K562 (cell line): ENCODE data around the gene CDK4. TPM values are rescaled to one million over a fixed set of nuclear protein-coding genes. Genes with fewer than 3 reads are reported as not detected.

Experiments
- ATF1 ChIP-seq, 2 experiments: fragments of 450-650 bp in 1 of 2; IDR thresholded peaks; 2 replicates each; pipeline ENCODE4 v1.6.1; 2016; ENCODE audit warnings: missing compliant biosample characterization in 1 of 2, missing genetic modification characterization in 1 of 2
- CC2D1A ChIP-seq: fragments of 450-650 bp; IDR thresholded peaks from 2 replicates; pipeline ENCODE4 v1.6.1; 2017; ENCODE audit warnings: mild to moderate bottlenecking
- CXXC5 ChIP-seq: fragments of 250-450 bp; sonication (Bioruptor Pico); IDR thresholded peaks from 2 replicates; pipeline ENCODE4 v1.8.0; 2022; ENCODE audit warnings: inconsistent platforms, mild to moderate bottlenecking, moderate library complexity
- FOXK2 ChIP-seq, 2 experiments: fragments of 450-650 bp; IDR thresholded peaks in 1 of 2; conservative IDR thresholded peaks in 1 of 2; 2 replicates each; pipeline ENCODE4 v1.6.1; 2016; ENCODE audit warnings: low read depth in 2 of 2, mild to moderate bottlenecking in 1 of 2
- MTA3 ChIP-seq: fragments of 450-650 bp; formaldehyde crosslinking; IDR thresholded peaks from 2 replicates; pipeline ENCODE4 v1.6.1; 2017; ENCODE audit warnings: mild to moderate bottlenecking, borderline replicate concordance
- MXI1 ChIP-seq: IDR thresholded peaks from 2 replicates; pipeline ENCODE4 v1.6.1; 2011; ENCODE audit warnings: low read depth, mild to moderate bottlenecking, improper control_type of control experiment, low read length
- POLR2AphosphoS2 ChIP-seq: IDR thresholded peaks from 2 replicates; pipeline ENCODE4 v1.6.1; 2012; ENCODE audit warnings: low read length, improper control_type of control experiment
- TBL1XR1 ChIP-seq, 2 experiments: IDR thresholded peaks; 2 replicates each; pipeline ENCODE4 v1.6.1; 2012; ENCODE audit warnings: improper control_type of control experiment in 2 of 2, low read length in 2 of 2, mild to moderate bottlenecking in 1 of 2
- WHSC1 ChIP-seq: IDR thresholded peaks from one replicate; pipeline ENCODE4 v1.6.1; 2012; ENCODE audit warnings: low read length, control low read depth, inconsistent platforms
- ZNF583 ChIP-seq: fragments of 250-450 bp; sonication (Bioruptor Pico); IDR thresholded peaks from 2 replicates; pipeline ENCODE4 v1.4.0; 2020
- ZNF696 ChIP-seq: fragments of 250-450 bp; sonication (Bioruptor Pico); conservative IDR thresholded peaks from 2 replicates; pipeline ENCODE4 v1.4.0; 2020; ENCODE audit warnings: mild to moderate bottlenecking, moderate library complexity
- polyA plus RNA-seq, 8 experiments: library from polyadenylated mRNA; depleted of rRNA in 4 of 8; stranded (reverse) in 5 of 8; unstranded in 3 of 8; fragments of >200 nt; fragmentation: Nextera tagmentation in 2 of 8; fragmentation: Illumina TruSeq in 1 of 8; extraction: Ambion mirVana in 2 of 8; extraction: Trizol in 1 of 8; gene quantifications; 2 replicates each; pipeline versions ENCODE4 v1.2.1 to v1.2.3, GENCODE V29; 2011 to 2014; ENCODE audit warnings: inconsistent platforms in 1 of 8, missing spikeins in 1 of 8
- total RNA-seq, 7 experiments: library from RNA; depleted of rRNA in 6 of 7; stranded (reverse); fragments of >200 nt in 6 of 7; fragmentation: Illumina TruSeq in 2 of 7; extraction: Trizol in 2 of 7; gene quantifications; 2 replicates each; pipeline versions ENCODE4 v1.2.1 to v1.2.3, GENCODE V29; 2011 to 2021; ENCODE audit warnings: low replicate concordance in 1 of 7
- TF ChIP-seq, protein P1 (sequence below): fragments of 450-650 bp; conservative IDR thresholded peaks from 2 replicates; pipeline ENCODE4 v1.6.1; 2016; ENCODE audit warnings: missing genetic modification characterization, low read depth, mild to moderate bottlenecking, missing compliant biosample characterization, moderate library complexity
- TF ChIP-seq, protein P2 (sequence below): fragments of 450-650 bp; IDR thresholded peaks from 2 replicates; pipeline ENCODE4 v1.6.1; 2016; ENCODE audit warnings: antibody characterized with exemption
- TF ChIP-seq, protein P3 (sequence below): fragments of 250-450 bp; sonication (Bioruptor Pico); IDR thresholded peaks from 2 replicates; pipeline ENCODE4 v1.4.0; 2020
- TF ChIP-seq, protein P4 (sequence below): sonication (generic); formaldehyde crosslinking; IDR thresholded peaks from 2 replicates; pipeline ENCODE4 v1.8.0; 2023; ENCODE audit warnings: missing genetic modification reagents, mild to moderate bottlenecking, borderline replicate concordance

The CDK4 gene
- total and polyA plus RNA-seq, 9 of the 15 experiments (the other 6 are each of a cell fraction or from before 2014, with no cell fraction given): 37.8 to 436 (median 238) TPM

DNA sequence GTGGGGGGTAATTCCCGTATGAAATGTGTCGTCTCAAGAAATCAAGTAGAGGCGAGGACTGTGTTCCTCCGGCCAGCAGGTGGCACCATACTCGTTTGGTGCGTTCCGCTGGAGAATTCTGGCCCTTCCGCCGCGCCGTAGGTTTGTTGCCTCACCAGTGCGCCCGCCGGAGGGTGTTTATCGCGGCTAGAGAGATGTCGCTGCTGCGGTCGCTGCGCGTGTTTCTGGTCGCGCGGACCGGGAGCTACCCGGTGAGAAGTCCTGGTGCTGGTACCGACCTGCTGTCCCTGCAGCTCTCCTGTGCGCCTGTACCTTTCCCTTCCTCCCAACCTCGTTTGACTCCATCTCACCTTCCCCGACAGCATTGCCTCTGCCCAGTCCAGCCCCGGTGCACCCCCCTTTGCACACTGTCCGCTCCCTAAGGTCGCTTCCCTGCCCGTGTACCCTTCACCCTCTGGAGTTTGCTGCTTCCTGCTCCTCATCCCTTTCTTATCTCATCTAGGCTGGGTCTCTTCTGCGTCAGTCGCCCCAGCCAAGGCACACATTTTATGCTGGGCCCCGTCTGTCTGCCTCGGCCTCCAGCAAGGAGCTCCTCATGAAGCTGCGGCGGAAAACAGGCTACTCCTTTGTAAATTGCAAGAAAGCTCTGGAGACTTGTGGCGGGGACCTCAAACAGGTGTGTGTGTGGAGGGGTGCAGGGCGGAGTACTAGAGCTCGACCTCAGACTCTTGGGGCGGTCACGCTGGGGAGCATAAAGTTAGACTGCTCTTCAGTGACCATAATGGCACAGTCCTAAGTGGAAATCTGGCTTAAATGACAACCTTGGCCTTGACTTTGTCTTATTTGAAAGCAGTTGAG, 30.7 kb upstream of the CDK4 start, which contains the start of gene TSFM (continued):
- TF ChIP-seq ZNF583 (CRISPR knock-in tag) (no peak), CC2D1A (peak; percentile 93), ZNF696 (no peak), ATF1 (CRISPR knock-in tag; IDR thresholded peaks at IDR 0.05) (peak; percentile 59), ATF1 (tag; IDR thresholded peaks at IDR 0.05) (peak; percentile 95), WHSC1 (no peak), POLR2AphosphoS2 (peak; percentile 86), MTA3 (peak; percentile 99), CXXC5 (CRISPR knock-in tag) (peak; percentile 89), MXI1 (no peak), TBL1XR1 (IDR thresholded peaks at IDR 0.05; ENCODE audit: low read length in 2 of 2) (peak in 1 of 2 experiments; percentile 86; a peak in 2 of 4 replicates), FOXK2 (conservative IDR thresholded peaks at IDR 0.05 in 1 of 2, IDR thresholded peaks at IDR 0.05 in 1 of 2; ENCODE audit: low read depth in 2 of 2) (peak; percentile 97 to 99)
- TF ChIP-seq, protein P1, sequence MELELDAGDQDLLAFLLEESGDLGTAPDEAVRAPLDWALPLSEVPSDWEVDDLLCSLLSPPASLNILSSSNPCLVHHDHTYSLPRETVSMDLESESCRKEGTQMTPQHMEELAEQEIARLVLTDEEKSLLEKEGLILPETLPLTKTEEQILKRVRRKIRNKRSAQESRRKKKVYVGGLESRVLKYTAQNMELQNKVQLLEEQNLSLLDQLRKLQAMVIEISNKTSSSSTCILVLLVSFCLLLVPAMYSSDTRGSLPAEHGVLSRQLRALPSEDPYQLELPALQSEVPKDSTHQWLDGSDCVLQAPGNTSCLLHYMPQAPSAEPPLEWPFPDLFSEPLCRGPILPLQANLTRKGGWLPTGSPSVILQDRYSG: no peak
- TF ChIP-seq, protein P2, sequence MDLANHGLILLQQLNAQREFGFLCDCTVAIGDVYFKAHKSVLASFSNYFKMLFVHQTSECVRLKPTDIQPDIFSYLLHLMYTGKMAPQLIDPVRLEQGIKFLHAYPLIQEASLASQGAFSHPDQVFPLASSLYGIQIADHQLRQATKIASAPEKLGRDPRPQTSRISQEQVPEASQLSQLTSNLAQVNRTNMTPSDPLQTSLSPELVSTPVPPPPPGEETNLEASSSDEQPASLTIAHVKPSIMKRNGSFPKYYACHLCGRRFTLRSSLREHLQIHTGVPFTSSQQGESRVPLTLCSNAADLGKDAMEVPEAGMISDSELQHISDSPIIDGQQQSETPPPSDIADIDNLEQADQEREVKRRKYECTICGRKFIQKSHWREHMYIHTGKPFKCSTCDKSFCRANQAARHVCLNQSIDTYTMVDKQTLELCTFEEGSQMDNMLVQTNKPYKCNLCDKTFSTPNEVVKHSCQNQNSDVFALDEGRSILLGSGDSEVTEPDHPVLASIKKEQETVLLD: peak; percentile 75; the same call in 1 of the 2 replicates
- TF ChIP-seq, protein P3, sequence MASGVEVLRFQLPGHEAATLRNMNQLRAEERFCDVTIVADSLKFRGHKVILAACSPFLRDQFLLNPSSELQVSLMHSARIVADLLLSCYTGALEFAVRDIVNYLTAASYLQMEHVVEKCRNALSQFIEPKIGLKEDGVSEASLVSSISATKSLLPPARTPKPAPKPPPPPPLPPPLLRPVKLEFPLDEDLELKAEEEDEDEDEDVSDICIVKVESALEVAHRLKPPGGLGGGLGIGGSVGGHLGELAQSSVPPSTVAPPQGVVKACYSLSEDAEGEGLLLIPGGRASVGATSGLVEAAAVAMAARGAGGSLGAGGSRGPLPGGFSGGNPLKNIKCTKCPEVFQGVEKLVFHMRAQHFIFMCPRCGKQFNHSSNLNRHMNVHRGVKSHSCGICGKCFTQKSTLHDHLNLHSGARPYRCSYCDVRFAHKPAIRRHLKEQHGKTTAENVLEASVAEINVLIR: peak; percentile 83
- TF ChIP-seq, protein P4, sequence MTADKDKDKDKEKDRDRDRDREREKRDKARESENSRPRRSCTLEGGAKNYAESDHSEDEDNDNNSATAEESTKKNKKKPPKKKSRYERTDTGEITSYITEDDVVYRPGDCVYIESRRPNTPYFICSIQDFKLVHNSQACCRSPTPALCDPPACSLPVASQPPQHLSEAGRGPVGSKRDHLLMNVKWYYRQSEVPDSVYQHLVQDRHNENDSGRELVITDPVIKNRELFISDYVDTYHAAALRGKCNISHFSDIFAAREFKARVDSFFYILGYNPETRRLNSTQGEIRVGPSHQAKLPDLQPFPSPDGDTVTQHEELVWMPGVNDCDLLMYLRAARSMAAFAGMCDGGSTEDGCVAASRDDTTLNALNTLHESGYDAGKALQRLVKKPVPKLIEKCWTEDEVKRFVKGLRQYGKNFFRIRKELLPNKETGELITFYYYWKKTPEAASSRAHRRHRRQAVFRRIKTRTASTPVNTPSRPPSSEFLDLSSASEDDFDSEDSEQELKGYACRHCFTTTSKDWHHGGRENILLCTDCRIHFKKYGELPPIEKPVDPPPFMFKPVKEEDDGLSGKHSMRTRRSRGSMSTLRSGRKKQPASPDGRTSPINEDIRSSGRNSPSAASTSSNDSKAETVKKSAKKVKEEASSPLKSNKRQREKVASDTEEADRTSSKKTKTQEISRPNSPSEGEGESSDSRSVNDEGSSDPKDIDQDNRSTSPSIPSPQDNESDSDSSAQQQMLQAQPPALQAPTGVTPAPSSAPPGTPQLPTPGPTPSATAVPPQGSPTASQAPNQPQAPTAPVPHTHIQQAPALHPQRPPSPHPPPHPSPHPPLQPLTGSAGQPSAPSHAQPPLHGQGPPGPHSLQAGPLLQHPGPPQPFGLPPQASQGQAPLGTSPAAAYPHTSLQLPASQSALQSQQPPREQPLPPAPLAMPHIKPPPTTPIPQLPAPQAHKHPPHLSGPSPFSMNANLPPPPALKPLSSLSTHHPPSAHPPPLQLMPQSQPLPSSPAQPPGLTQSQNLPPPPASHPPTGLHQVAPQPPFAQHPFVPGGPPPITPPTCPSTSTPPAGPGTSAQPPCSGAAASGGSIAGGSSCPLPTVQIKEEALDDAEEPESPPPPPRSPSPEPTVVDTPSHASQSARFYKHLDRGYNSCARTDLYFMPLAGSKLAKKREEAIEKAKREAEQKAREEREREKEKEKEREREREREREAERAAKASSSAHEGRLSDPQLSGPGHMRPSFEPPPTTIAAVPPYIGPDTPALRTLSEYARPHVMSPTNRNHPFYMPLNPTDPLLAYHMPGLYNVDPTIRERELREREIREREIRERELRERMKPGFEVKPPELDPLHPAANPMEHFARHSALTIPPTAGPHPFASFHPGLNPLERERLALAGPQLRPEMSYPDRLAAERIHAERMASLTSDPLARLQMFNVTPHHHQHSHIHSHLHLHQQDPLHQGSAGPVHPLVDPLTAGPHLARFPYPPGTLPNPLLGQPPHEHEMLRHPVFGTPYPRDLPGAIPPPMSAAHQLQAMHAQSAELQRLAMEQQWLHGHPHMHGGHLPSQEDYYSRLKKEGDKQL (CRISPR knock-in tag): no peak
